HCT116 (cell line): Measurements from ENCODE around the gene NUP188. TPM values are rescaled to one million over a fixed set of nuclear protein-coding genes. Genes with fewer than 3 reads are reported as not detected.
"Not testable (repeated sequence)": the region's sequence is repeated elsewhere in the genome, so short reads cannot be mapped to it uniquely, and the experiment has no call there.

Source experiments
- ATAC-seq: fragments of 200-7000 bp; cut with Tn5 transposase; 2 replicates; pipeline ENCODE4 v1.9.1; 2020; ENCODE audit warnings: mild to moderate bottlenecking, moderate library complexity
- BruUV-seq: library from RNA; stranded (reverse); fragments of 400-500 nt; replicated peaks from 2 replicates; lab custom pipeline; 2021; lab: Mats Ljungman, UMichigan
- CTCF ChIA-PET: fragments of 300-600 bp; sonication (Branson Sonifier 250); formaldehyde crosslinking; loops from one replicate; lab custom pipeline; 2021; ENCODE audit warnings: antibody characterized with exemption; lab: Charles Lee
- POLR2A ChIA-PET: fragments of 300-600, 350-600 bp; sonication (Branson Sonifier 250); formaldehyde crosslinking; loops from one replicate; lab custom pipeline; 2021; ENCODE audit warnings: antibody characterized with exemption; lab: Charles Lee
- RAD21 ChIA-PET, 2 experiments: fragments of 300-600 bp; sonication (Branson Sonifier 250); formaldehyde crosslinking; loops; one replicate each; lab custom pipeline; 2023; ENCODE audit warnings: low total read pairs in 2 of 2; ENCODE audit not compliant: uncharacterized antibody in 2 of 2, unreplicated experiment in 2 of 2, low non-redundant PET in 1 of 2; lab: Charles Lee
- DNase-seq: peaks from one replicate; pipeline ENCODE4 v3.0.0-alpha.2; 2010; ENCODE audit warnings: low read depth, low spot score
- H2AFZ ChIP-seq: fragments of 200-600 bp; shearing (Covaris generic), sonication (generic); 2 replicates; pipeline ENCODE4 v1.6.1; 2017; ENCODE audit warnings: low read depth, mixed run types, mixed read lengths, antibody characterized with exemption, low read length; ENCODE audit not compliant: poor library complexity, severe bottlenecking
- H3K27ac ChIP-seq: 2 replicates; pipeline ENCODE4 v1.5.1; 2012; ENCODE audit warnings: low read depth, low read length
- H3K27me3 ChIP-seq: fragments of 200-600 bp; sonication (generic); 2 replicates; pipeline ENCODE4 v1.6.1; 2016; ENCODE audit warnings: mixed run types, low read length, mixed read lengths; ENCODE audit not compliant: insufficient read depth
- H3K36me3 ChIP-seq, 2 experiments: fragments of 200-500 bp in 1 of 2; fragments of 200-600 bp in 1 of 2; sonication (Bioruptor generic) in 1 of 2; sonication (generic) in 1 of 2; 2 replicates each; pipeline versions ENCODE4 v1.5.1 to v1.6.1; 2014 to 2016; ENCODE audit warnings: low read length in 2 of 2, inconsistent platforms in 1 of 2, mixed read lengths in 1 of 2, mixed run types in 1 of 2; ENCODE audit not compliant: insufficient read depth in 2 of 2, control insufficient read depth in 1 of 2
- H3K4me1 ChIP-seq, 2 experiments: fragments of 200-600 bp in 1 of 2; sonication (generic) in 1 of 2; 2 replicates each; pipeline versions ENCODE4 v1.5.1 to v1.6.1; 2012 to 2017; ENCODE audit warnings: low read length in 2 of 2, inconsistent platforms in 1 of 2, mild to moderate bottlenecking in 1 of 2, mixed read lengths in 1 of 2, mixed run types in 1 of 2, moderate library complexity in 1 of 2; ENCODE audit not compliant: insufficient read depth in 2 of 2, control insufficient read depth in 1 of 2
- H3K4me2 ChIP-seq: fragments of 200-600 bp; sonication (generic); 2 replicates; pipeline ENCODE4 v1.6.1; 2017; ENCODE audit warnings: mixed run types, low read length, mixed read lengths
- H3K4me3 ChIP-seq, 2 experiments: fragments of 200-600 bp in 1 of 2; sonication (generic) in 1 of 2; replicated peaks in 1 of 2; 2 replicates each; pipeline ENCODE4 v1.5.1; 2011 to 2016; ENCODE audit warnings: low read length in 2 of 2, control low read depth in 1 of 2, low read depth in 1 of 2, mild to moderate bottlenecking in 1 of 2, mixed read lengths in 1 of 2, mixed run types in 1 of 2
- H3K79me2 ChIP-seq: fragments of 200-600 bp; sonication (generic); 2 replicates; pipeline ENCODE4 v1.6.1; 2017; ENCODE audit warnings: mild to moderate bottlenecking, mixed run types, low read length, moderate library complexity, mixed read lengths; ENCODE audit not compliant: insufficient read depth
- H3K9ac ChIP-seq: fragments of 200-600 bp; sonication (generic); 2 replicates; pipeline ENCODE4 v1.6.1; 2016; ENCODE audit warnings: low read length, mixed read lengths
- H3K9me2 ChIP-seq: fragments of 200-600 bp; sonication (generic), shearing (Covaris generic); 2 replicates; pipeline ENCODE4 v1.6.1; 2017; ENCODE audit warnings: mixed run types, mild to moderate bottlenecking, moderate library complexity; ENCODE audit not compliant: insufficient read depth
- H3K9me3 ChIP-seq, 2 experiments: fragments of 200-500 bp in 1 of 2; fragments of 200-600 bp in 1 of 2; sonication (Bioruptor generic) in 1 of 2; sonication (generic) in 1 of 2; 2 replicates each; pipeline ENCODE4 v1.6.1; 2014 to 2017; ENCODE audit warnings: low read length in 2 of 2, mixed read lengths in 2 of 2, inconsistent platforms in 1 of 2, low read depth in 1 of 2, mild to moderate bottlenecking in 1 of 2, mixed run types in 1 of 2, moderate library complexity in 1 of 2; ENCODE audit not compliant: control insufficient read depth in 1 of 2, insufficient read depth in 1 of 2
- H4K20me1 ChIP-seq: fragments of 200-600 bp; sonication (generic), shearing (Covaris generic); 2 replicates; pipeline ENCODE4 v1.6.1; 2017; ENCODE audit warnings: mixed run types, mild to moderate bottlenecking, moderate library complexity; ENCODE audit not compliant: insufficient read depth
- CBX3 ChIP-seq: IDR thresholded peaks from 2 replicates; pipeline ENCODE4 v1.6.1; 2012; ENCODE audit warnings: low read depth
- CEBPB ChIP-seq: IDR thresholded peaks from 2 replicates; pipeline ENCODE4 v1.6.1; 2012; ENCODE audit warnings: low read depth
- FOSL1 ChIP-seq: IDR thresholded peaks from 2 replicates; pipeline ENCODE4 v1.6.1; 2012; ENCODE audit warnings: low read depth
- POLR2AphosphoS5 ChIP-seq: IDR thresholded peaks from 2 replicates; pipeline ENCODE4 v1.6.1; 2011; ENCODE audit warnings: mild to moderate bottlenecking, low read depth, low read length, moderate library complexity
- SIN3A ChIP-seq: IDR thresholded peaks from 2 replicates; pipeline ENCODE4 v1.6.1; 2012; ENCODE audit warnings: low read depth
- ZBTB33 ChIP-seq: IDR thresholded peaks from 2 replicates; pipeline ENCODE4 v1.6.1; 2011; ENCODE audit warnings: mild to moderate bottlenecking, low read length, moderate library complexity; ENCODE audit not compliant: insufficient replicate concordance; ENCODE audit errors: extremely low read depth
- intact Hi-C: fragments of 100-400 bp; cut with micrococcal nuclease; formaldehyde crosslinking; loops from 2 replicates; pipeline ENCODE4 v1.10.0; 2022
- total RNA-seq: library from RNA; stranded (reverse); gene quantifications from one replicate; pipeline ENCODE4 v1.2.1, GENCODE V29; 2021; ENCODE audit not compliant: unreplicated experiment

The NUP188 gene
- total RNA-seq, 1 experiment from 2014 or later: 115 TPM

DNA sequence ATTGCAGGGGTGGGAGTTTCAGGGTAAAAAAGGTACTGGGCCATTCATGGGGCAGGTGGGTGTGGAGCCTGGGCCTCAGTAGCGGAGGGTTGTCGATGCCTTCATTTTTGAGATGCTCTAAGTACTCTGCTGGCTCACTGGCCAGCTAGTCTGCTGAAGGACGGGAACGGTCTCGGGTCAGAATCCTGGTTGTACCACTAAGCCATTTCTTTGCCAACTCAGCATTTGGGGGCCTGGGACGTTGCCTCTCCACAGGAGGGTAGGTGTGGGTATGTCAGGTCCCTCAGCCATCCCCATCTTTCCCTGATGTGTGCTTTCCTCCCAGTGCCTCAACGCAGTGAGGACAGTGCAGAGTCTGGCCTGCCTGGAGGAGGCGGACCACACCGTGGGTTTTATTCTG is 55.5 kb downstream of the NUP188 start (continued):
- no peak for TF ChIP-seq FOSL1
- TF ChIP-seq CEBPB: no peak
- TF ChIP-seq CBX3: no peak
- no peak for TF ChIP-seq ZBTB33
- TF ChIP-seq, all 23 proteins: peak for 0

GRCh38 chr9:129004173-129004572 is 56.7 kb downstream of the NUP188 start:
- H2AFZ ChIP-seq, H3K27ac ChIP-seq, ATAC-seq, CTCF ChIA-PET, H3K9me3 ChIP-seq, POLR2A ChIA-PET, H4K20me1 ChIP-seq, DNase-seq, H3K4me3 ChIP-seq, H3K4me1 ChIP-seq, H3K27me3 ChIP-seq, H3K4me2 ChIP-seq, intact Hi-C loops, H3K79me2 ChIP-seq, H3K9ac ChIP-seq, H3K9me2 ChIP-seq, BruUV-seq, RAD21 ChIA-PET: not testable (repeated sequence)
- peaks cover 27 to 53% of the 10 kb centered on the region in 2 experiments; a peak in 3 of 4 replicates for H3K36me3 ChIP-seq

GRCh38 chr9:129005336-129005997 is 58.0 kb downstream of the NUP188 start:
- peaks cover 22 to 43% of the 10 kb centered on the region in 2 experiments; a peak in 3 of 4 replicates for H3K36me3 ChIP-seq
- no peak overlapping the region for H3K4me2 ChIP-seq
- no peak for DNase-seq
- ChIA-PET POLR2A (no interaction called here), CTCF (interaction anchor here (0.5 to 1.0 kb wide), 4 partner anchors 16 to 904 kb away, joined by 3 read pairs; no protein-coding TSS in a partner anchor), RAD21 (no interaction called here)
- H3K27me3 ChIP-seq: no peaks in the 10 kb centered on the region
- intact Hi-C loops: no loop called here
- H3K9me2 ChIP-seq: no peaks in the 10 kb centered on the region
- H2AFZ ChIP-seq: no peak overlapping the region
- no peaks in the 10 kb centered on the region for H4K20me1 ChIP-seq
- H3K9me3 ChIP-seq: no peaks in the 10 kb centered on the region
- no peaks in the 10 kb centered on the region for H3K79me2 ChIP-seq
- BruUV-seq: TSS peak; percentile 11
- no peak overlapping the region for H3K9ac ChIP-seq
- H3K4me3 ChIP-seq: no peak overlapping the region
- no peaks in the 10 kb centered on the region for H3K4me1 ChIP-seq
- TF ChIP-seq SIN3A (0 out of 2 replicates have a peak, but pooled peaks have one; percentile 40), FOSL1 (no peak), POLR2AphosphoS5 (0 out of 2 replicates have a peak, but pooled peaks have one; percentile 22)
- H3K27ac ChIP-seq: no peak overlapping the region
- no peak for ATAC-seq
